ENCODE measurements around the gene TGOLN2.

DNA sequence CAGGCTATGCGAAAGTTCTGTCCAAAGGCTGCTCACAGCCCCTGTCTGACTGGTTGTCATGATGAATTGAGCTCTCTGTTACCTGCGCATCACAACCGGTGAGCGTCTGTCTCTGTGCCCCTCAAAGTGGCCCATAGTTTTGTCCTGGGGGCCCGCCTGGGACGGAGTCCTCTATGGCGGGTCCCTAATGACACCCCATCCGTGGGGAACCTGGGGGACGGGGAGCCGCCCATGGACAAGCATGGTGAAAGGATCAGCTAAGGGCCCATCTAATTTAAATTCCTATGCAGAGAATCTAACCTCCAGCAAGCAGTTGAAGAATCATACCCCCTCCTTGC, 27.3 kb upstream of the TGOLN2 start:
- TF ChIP-seq, protein P1, sequence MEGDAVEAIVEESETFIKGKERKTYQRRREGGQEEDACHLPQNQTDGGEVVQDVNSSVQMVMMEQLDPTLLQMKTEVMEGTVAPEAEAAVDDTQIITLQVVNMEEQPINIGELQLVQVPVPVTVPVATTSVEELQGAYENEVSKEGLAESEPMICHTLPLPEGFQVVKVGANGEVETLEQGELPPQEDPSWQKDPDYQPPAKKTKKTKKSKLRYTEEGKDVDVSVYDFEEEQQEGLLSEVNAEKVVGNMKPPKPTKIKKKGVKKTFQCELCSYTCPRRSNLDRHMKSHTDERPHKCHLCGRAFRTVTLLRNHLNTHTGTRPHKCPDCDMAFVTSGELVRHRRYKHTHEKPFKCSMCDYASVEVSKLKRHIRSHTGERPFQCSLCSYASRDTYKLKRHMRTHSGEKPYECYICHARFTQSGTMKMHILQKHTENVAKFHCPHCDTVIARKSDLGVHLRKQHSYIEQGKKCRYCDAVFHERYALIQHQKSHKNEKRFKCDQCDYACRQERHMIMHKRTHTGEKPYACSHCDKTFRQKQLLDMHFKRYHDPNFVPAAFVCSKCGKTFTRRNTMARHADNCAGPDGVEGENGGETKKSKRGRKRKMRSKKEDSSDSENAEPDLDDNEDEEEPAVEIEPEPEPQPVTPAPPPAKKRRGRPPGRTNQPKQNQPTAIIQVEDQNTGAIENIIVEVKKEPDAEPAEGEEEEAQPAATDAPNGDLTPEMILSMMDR (IDR thresholded peaks at IDR 0.05) = no peak
- TF ChIP-seq POLR2A (IDR thresholded peaks at IDR 0.05) = no peak

Data from heart left ventricle (tissue), 13 donors.